T-helper 1 cell treated with Interleukin-12 subunit alpha and Interleukin-12 subunit beta and Interleukin-4 antibody, amounts not matched to agents 30 μg/mL and 1 μg/mL, for 36 hours (primary cell): ENCODE measurements around the gene OR2AG1.

Experiments used
- H3K27ac Mint-ChIP-seq: one replicate; pipeline ENCODE4 v1.8.0; 2021; ENCODE audit warnings: mild to moderate bottlenecking, mixed read lengths
- H3K27me3 Mint-ChIP-seq: one replicate; pipeline ENCODE4 v1.8.0; 2021; ENCODE audit warnings: low read depth, mixed read lengths
- H3K36me3 Mint-ChIP-seq: one replicate; pipeline ENCODE4 v1.8.0; 2021; ENCODE audit warnings: low read depth, mixed read lengths
- H3K4me1 Mint-ChIP-seq: one replicate; pipeline ENCODE4 v1.8.0; 2021; ENCODE audit warnings: low read depth, mixed read lengths
- H3K4me3 Mint-ChIP-seq: one replicate; pipeline ENCODE4 v1.8.0; 2021; ENCODE audit warnings: mild to moderate bottlenecking, moderate library complexity, mixed read lengths
- H3K9me3 Mint-ChIP-seq: one replicate; pipeline ENCODE4 v1.8.0; 2021; ENCODE audit warnings: mixed read lengths

Gene OR2AG1, protein sequence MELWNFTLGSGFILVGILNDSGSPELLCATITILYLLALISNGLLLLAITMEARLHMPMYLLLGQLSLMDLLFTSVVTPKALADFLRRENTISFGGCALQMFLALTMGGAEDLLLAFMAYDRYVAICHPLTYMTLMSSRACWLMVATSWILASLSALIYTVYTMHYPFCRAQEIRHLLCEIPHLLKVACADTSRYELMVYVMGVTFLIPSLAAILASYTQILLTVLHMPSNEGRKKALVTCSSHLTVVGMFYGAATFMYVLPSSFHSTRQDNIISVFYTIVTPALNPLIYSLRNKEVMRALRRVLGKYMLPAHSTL

GRCh38 chr11:6782720-6783119, at the start of gene OR2AG1:
OR2AG1 (plus strand) TSS chr11:6783020; CDS start chr11:6785038, 2,018 bp downstream.
- Mint-ChIP-seq H3K4me3 (no peak within 1 kb of the TSS), H3K9me3 (no peaks in the 10 kb centered on the region), H3K27ac (no peak within 1 kb of the TSS), H3K4me1 (no peaks in the 10 kb centered on the region), H3K27me3 (peaks cover 20% of the 10 kb centered on the region), H3K36me3 (no peaks in the 10 kb centered on the region)

DNA sequence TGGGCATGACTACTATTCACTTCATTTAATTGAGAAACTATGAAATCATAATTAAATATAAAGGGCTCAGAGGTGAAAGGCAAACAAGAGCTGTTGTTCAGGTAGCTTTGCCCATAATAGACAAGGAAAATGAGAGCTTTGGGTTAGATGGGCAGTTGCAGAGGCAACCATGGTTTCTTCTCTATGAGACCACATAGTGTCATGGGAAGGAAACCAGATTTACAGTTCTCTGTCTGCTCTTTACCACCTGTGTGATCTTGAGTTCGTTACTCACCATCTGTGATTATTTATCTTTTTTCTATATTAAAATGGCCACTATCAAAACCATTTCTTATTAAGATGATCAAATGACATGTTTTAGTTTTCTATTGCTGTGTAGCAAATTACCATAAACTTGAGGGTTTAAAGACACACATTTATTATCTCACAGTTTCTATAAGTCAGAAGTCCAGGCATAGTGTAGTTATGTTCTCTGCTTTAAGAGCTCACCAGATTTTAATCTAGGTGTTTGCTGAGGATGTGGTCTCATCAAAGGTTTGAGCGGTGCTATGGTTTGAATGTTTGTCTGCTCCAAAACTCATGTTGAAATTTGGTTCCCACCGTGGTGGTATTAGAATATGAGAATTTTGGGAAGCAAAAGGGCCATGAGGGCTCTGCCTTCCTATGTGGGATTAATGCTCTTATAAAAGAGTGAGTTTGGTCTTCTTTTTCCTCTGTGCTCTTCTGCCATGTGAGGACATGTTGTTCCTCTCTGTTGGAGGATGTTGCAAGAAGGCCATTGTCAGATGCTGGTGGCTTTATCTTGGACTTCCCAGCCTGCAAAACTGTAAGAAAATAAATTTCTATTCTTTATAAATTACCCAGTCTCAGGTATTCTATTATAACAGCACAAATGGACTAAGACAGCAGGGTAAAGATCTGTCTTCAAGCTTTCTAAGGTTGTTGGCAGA, 49.2 kb upstream of the OR2AG1 start:
- H3K9me3 Mint-ChIP-seq, result no peaks in the 10 kb centered on the region
- peaks cover 43% of the 10 kb centered on the region for H3K36me3 Mint-ChIP-seq
- H3K4me3 Mint-ChIP-seq, result no peak overlapping the region
- peaks cover 49% of the 10 kb centered on the region for H3K4me1 Mint-ChIP-seq
- H3K27ac Mint-ChIP-seq, result peak overlapping the region; percentile 36
- H3K27me3 Mint-ChIP-seq, result no peaks in the 10 kb centered on the region

DNA sequence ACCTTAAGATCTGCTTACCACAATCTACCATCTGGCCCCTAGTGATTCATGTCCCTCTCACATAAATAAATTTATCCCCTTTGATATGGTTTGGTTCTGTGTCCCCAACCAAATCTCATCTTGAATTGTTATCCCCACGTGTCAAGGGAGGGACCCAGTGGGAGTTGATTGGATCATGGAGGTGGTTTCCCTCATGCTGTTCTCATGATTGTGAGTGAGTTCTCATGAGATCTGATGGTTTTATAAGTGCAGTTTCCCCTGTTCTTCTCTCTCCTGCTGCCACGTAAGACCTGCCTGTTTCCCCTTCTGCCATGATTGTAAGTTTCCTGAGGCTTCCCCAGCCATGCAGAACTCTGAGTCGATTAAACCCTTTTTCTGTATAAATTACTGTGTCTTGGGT, 48.2 kb upstream of the OR2AG1 start:
- Mint-ChIP-seq H3K36me3 (peaks cover 40% of the 10 kb centered on the region), H3K9me3 (no peaks in the 10 kb centered on the region), H3K4me3 (no peak overlapping the region)

DNA sequence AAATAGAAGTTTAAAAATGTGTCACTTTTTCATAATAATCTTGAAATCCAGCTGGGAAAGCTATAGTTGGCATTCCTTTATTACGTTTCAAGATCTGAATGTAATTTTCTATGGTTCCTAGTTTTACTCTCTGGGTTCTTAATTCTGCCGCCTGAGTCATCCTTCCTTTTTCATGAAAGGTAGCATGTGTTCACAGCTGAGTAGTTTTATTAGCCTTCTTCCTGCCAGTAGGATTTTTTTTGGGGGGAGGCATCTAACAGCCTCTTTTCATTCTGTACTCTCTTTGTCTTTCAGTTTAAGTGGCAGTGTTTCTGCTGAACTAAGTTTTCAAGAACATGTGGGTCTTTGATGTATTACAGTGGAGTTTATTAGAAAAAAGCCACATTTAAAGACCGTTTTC, 47.5 kb upstream of the OR2AG1 start:
- Mint-ChIP-seq H3K27ac (no peak overlapping the region), H3K4me1 (peaks cover 56% of the 10 kb centered on the region), H3K27me3 (no peaks in the 10 kb centered on the region), H3K9me3 (no peaks in the 10 kb centered on the region), H3K4me3 (no peak overlapping the region), H3K36me3 (peaks cover 39% of the 10 kb centered on the region)

More for the DNA sequence above, 48.2 kb upstream of the OR2AG1 start:
- no peaks in the 10 kb centered on the region for H3K27me3 Mint-ChIP-seq
- H3K4me1 Mint-ChIP-seq, result peaks cover 53% of the 10 kb centered on the region
- peak overlapping the region; percentile 38 for H3K27ac Mint-ChIP-seq

GRCh38 chr11:6736495-6737121, 46.2 kb upstream of the OR2AG1 start:
- H3K27me3 Mint-ChIP-seq, result no peaks in the 10 kb centered on the region
- H3K4me1 Mint-ChIP-seq, result peaks cover 60% of the 10 kb centered on the region
- H3K4me3 Mint-ChIP-seq, result no peak overlapping the region
- H3K36me3 Mint-ChIP-seq, result peaks cover 42% of the 10 kb centered on the region
- H3K9me3 Mint-ChIP-seq, result no peaks in the 10 kb centered on the region
- peak overlapping the region; percentile 45 for H3K27ac Mint-ChIP-seq

DNA sequence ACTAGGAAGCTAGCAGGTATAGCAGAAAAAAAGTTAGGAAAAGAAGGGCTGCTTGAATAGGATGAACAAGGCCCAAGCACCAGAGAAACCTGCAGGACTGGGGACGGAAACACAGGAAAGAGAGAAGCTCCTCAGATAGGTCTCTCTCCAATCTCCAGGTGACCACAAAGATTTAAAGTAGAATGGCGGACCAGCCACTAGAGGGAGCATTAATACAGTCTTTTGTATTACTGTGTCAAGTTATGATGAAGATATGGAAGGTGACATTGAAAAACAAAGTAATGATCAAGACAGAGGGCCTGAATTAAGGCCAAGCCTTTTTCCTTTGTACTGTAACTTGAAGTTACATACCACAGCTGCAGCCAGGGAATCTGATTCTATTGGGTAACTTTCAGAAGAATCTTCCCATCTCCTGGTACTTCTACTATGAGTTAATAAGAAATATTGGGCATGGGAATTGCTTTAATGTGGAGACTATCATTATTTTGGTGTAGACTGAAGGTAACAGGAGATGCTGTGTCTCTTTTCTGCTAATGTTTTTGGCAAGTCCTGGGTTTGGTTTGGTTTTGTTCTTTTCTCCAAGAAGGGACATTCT, 44.9 kb upstream of the OR2AG1 start:
- H3K27me3 Mint-ChIP-seq, result no peaks in the 10 kb centered on the region
- peaks cover 72% of the 10 kb centered on the region for H3K4me1 Mint-ChIP-seq
- H3K36me3 Mint-ChIP-seq, result peaks cover 51% of the 10 kb centered on the region
- peak overlapping the region; percentile 13 for H3K27ac Mint-ChIP-seq
- no peak overlapping the region for H3K4me3 Mint-ChIP-seq
- H3K9me3 Mint-ChIP-seq, result no peaks in the 10 kb centered on the region

GRCh38 chr11:6738590-6738989, 44.2 kb upstream of the OR2AG1 start:
- H3K27me3 Mint-ChIP-seq, result no peaks in the 10 kb centered on the region
- no peak overlapping the region for H3K4me3 Mint-ChIP-seq
- H3K36me3 Mint-ChIP-seq, result peaks cover 48% of the 10 kb centered on the region
- H3K4me1 Mint-ChIP-seq, result peaks cover 72% of the 10 kb centered on the region
- H3K27ac Mint-ChIP-seq, result peak overlapping the region; percentile 13
- no peaks in the 10 kb centered on the region for H3K9me3 Mint-ChIP-seq

- no peak overlapping the region for H3K4me3 Mint-ChIP-seq
- peak overlapping the region; percentile 64 for H3K27ac Mint-ChIP-seq
- peaks cover 36% of the 10 kb centered on the region for H3K36me3 Mint-ChIP-seq
- H3K9me3 Mint-ChIP-seq, result no peaks in the 10 kb centered on the region
- H3K4me1 Mint-ChIP-seq, result peaks cover 43% of the 10 kb centered on the region
- H3K27me3 Mint-ChIP-seq, result no peaks in the 10 kb centered on the region
Measured at GRCh38 chr11:6742260-6742659, 40.6 kb upstream of the OR2AG1 start.

DNA sequence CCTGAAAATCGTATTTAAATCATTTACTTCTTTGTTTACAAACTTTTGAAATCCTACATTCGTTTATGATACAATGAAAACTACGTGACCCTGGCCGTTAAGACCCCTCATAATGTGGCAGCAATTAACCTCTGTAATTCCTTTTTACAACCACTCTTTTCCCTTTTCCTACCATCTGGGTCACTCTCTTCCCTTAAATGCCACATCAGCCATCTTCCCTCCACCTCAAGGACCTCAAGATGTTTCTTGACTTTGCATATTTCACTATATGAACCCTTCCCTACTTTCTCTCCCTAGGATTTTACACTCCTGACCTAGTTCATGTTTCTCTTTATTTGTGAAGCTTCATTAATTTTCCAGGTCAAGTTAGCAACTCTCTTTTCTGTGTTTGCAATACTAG, 37.8 kb upstream of the OR2AG1 start:
- Mint-ChIP-seq H3K36me3 (peaks cover 22% of the 10 kb centered on the region), H3K9me3 (no peaks in the 10 kb centered on the region), H3K27ac (no peak overlapping the region), H3K4me1 (peaks cover 30% of the 10 kb centered on the region), H3K27me3 (no peaks in the 10 kb centered on the region), H3K4me3 (no peak overlapping the region)

- Mint-ChIP-seq H3K4me1 (peaks cover 30% of the 10 kb centered on the region), H3K27ac (no peak overlapping the region), H3K4me3 (no peak overlapping the region), H3K27me3 (no peaks in the 10 kb centered on the region), H3K9me3 (no peaks in the 10 kb centered on the region), H3K36me3 (peaks cover 22% of the 10 kb centered on the region)
Measured at GRCh38 chr11:6745465-6746015, 37.3 kb upstream of the OR2AG1 start.

DNA sequence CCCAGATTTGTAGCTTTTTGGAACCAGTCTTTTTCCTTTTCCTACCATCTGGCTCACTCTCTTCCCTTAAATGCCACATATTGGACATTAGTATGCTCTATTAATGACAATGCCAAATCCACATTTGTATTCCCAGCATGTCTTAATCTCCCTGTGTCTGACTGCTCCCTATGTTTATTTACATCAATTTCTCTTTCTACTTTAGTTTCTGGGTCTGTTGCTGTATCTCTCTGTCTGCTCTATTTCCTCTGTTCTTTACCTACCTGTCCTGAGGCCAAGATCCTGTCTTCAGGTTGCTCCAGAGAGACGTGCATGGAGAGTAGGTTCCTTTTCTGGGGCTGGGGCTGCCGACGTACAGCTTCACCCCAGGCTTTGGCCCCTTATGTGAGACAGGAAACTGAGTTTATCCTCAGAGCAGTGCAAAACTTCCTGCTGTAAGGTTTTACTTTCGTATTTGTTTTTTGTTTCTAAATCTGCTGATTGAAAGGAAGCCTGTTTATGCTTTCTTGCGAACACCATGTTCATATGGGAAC, 36.7 kb upstream of the OR2AG1 start:
- H3K9me3 Mint-ChIP-seq, result no peaks in the 10 kb centered on the region
- peaks cover 18% of the 10 kb centered on the region for H3K36me3 Mint-ChIP-seq
- no peaks in the 10 kb centered on the region for H3K27me3 Mint-ChIP-seq
- no peak overlapping the region for H3K27ac Mint-ChIP-seq
- H3K4me3 Mint-ChIP-seq, result no peak overlapping the region
- H3K4me1 Mint-ChIP-seq, result peaks cover 27% of the 10 kb centered on the region

- Mint-ChIP-seq H3K4me3 (no peak overlapping the region), H3K36me3 (peaks cover 17% of the 10 kb centered on the region), H3K27me3 (no peaks in the 10 kb centered on the region), H3K27ac (no peak overlapping the region), H3K4me1 (peaks cover 26% of the 10 kb centered on the region), H3K9me3 (no peaks in the 10 kb centered on the region)
Measured at GRCh38 chr11:6746626-6747025, 36.2 kb upstream of the OR2AG1 start.

GRCh38 chr11:6747097-6747668, 35.6 kb upstream of the OR2AG1 start:
- peaks cover 11% of the 10 kb centered on the region for H3K36me3 Mint-ChIP-seq
- no peaks in the 10 kb centered on the region for H3K27me3 Mint-ChIP-seq

More at GRCh38 chr11:6747097-6747668, 35.6 kb upstream of the OR2AG1 start:
- H3K4me1 Mint-ChIP-seq, result peaks cover 20% of the 10 kb centered on the region
- no peaks in the 10 kb centered on the region for H3K9me3 Mint-ChIP-seq
- H3K4me3 Mint-ChIP-seq, result no peak overlapping the region
- H3K27ac Mint-ChIP-seq, result no peak overlapping the region
